Measurements from ENCODE around the gene NCKAP5. TPM values are rescaled to one million over a fixed set of nuclear protein-coding genes. Genes with fewer than 3 reads are reported as not detected.

Gene NCKAP5
- total and polyA plus RNA-seq, 2 donors (not counting 1 experiment from before 2014, with no cell fraction given) = not detected

- no peak overlapping the region for H3K27ac Mint-ChIP-seq
- no peaks in the 10 kb centered on the region for H3K79me2 ChIP-seq (ENCODE audit: control insufficient read depth, insufficient read depth, low read length)
- no peaks in the 10 kb centered on the region for H3K27me3 Mint-ChIP-seq
- H3K36me3 ChIP-seq (replicated peaks in 1 of 2; ENCODE audit: control extremely low read depth in 1 of 2, control insufficient read depth in 1 of 2, extremely low read depth in 1 of 2, insufficient read depth in 2 of 2, low read length in 1 of 2) = no peaks in the 10 kb centered on the region
- H3K9me3 ChIP-seq (ENCODE audit: control extremely low read depth in 1 of 3, control insufficient read depth in 2 of 3, insufficient read depth in 1 of 3, low read length in 2 of 3) = peaks cover 0 to 6% (median 0%) of the 10 kb centered on the region in 3 donors
- no peak for DNase-seq
- H3K27me3 ChIP-seq (replicated peaks in 1 of 4; ENCODE audit: control extremely low read depth in 1 of 4, control insufficient read depth in 3 of 4, insufficient read depth in 4 of 4, low read length in 3 of 4) = no peaks in the 10 kb centered on the region
- H3K4me2 ChIP-seq (replicated peaks; ENCODE audit: low read depth, low read length, poor library complexity, severe bottlenecking) = no peak overlapping the region
- ChIA-PET CTCF (no interaction called here), POLR2A (no interaction called here)
- peaks cover 3% of the 10 kb centered on the region for H3K9me3 Mint-ChIP-seq (ENCODE audit: insufficient read depth)
- intact Hi-C loops (cut with micrococcal nuclease) = no loop called here
- no peaks in the 10 kb centered on the region for H4K20me1 ChIP-seq (ENCODE audit: control insufficient read depth, insufficient read depth, low read length, poor library complexity, severe bottlenecking)
- H3K4me3 ChIP-seq (ENCODE audit: control extremely low read depth in 1 of 5, extremely low read depth in 1 of 5, insufficient read depth in 1 of 5, low read depth in 2 of 5, low read length in 4 of 5) = no peak overlapping the region
- H2AFZ ChIP-seq (ENCODE audit: insufficient read depth, low read depth, low read length, poor library complexity, severe bottlenecking) = no peak overlapping the region
- H3K4me1 ChIP-seq (ENCODE audit: control insufficient read depth in 2 of 2, insufficient read depth in 2 of 2, low read length in 2 of 2) = no peaks in the 10 kb centered on the region
- no peak for TF ChIP-seq EZH2 (IDR thresholded peaks at IDR 0.05; ENCODE audit: borderline replicate concordance, insufficient read depth, low read depth, low read length, poor library complexity, severe bottlenecking)
- no peak for ATAC-seq (ENCODE audit: low read depth)
- no peak overlapping the region for H3K27ac ChIP-seq (ENCODE audit: low read length in 2 of 2)
- no CpG with 5 or more reads among the region's 1 CpG for WGBS (ENCODE audit: insufficient coverage)
- H3K4me3 Mint-ChIP-seq = no peak overlapping the region
- H3K4me1 Mint-ChIP-seq = no peaks in the 10 kb centered on the region
- no peak overlapping the region for H3K9ac ChIP-seq (ENCODE audit: low read length)
Measured at GRCh38 chr2:133303150-133303549, 265.1 kb downstream of the NCKAP5 start.

- Histone ChIP-seq H3K27ac (ENCODE audit: low read length in 2 of 2) (no peak overlapping the region), H3K27me3 (replicated peaks in 1 of 4; ENCODE audit: control extremely low read depth in 1 of 4, control insufficient read depth in 3 of 4, insufficient read depth in 4 of 4, low read length in 3 of 4) (no peaks in the 10 kb centered on the region), H3K4me3 (ENCODE audit: control extremely low read depth in 1 of 5, extremely low read depth in 1 of 5, insufficient read depth in 1 of 5, low read depth in 2 of 5, low read length in 4 of 5) (no peak overlapping the region), H2AFZ (ENCODE audit: insufficient read depth, low read depth, low read length, poor library complexity, severe bottlenecking) (no peak overlapping the region), H4K20me1 (ENCODE audit: control insufficient read depth, insufficient read depth, low read length, poor library complexity, severe bottlenecking) (no peaks in the 10 kb centered on the region), H3K9ac (ENCODE audit: low read length) (no peak overlapping the region), H3K4me1 (ENCODE audit: control insufficient read depth in 2 of 2, insufficient read depth in 2 of 2, low read length in 2 of 2) (no peaks in the 10 kb centered on the region), H3K9me3 (ENCODE audit: control extremely low read depth in 1 of 3, control insufficient read depth in 2 of 3, insufficient read depth in 1 of 3, low read length in 2 of 3) (peaks cover 0 to 6% (median 0%) of the 10 kb centered on the region in 3 donors), H3K4me2 (replicated peaks; ENCODE audit: low read depth, low read length, poor library complexity, severe bottlenecking) (no peak overlapping the region), H3K79me2 (ENCODE audit: control insufficient read depth, insufficient read depth, low read length) (no peaks in the 10 kb centered on the region), H3K36me3 (replicated peaks in 1 of 2; ENCODE audit: control extremely low read depth in 1 of 2, control insufficient read depth in 1 of 2, extremely low read depth in 1 of 2, insufficient read depth in 2 of 2, low read length in 1 of 2) (no peaks in the 10 kb centered on the region)
- DNase-seq (no peak), ATAC-seq (ENCODE audit: low read depth) (no peak)
- Mint-ChIP-seq H3K4me3 (no peak overlapping the region), H3K4me1 (no peaks in the 10 kb centered on the region), H3K27me3 (no peaks in the 10 kb centered on the region), H3K9me3 (ENCODE audit: insufficient read depth) (no peaks in the 10 kb centered on the region), H3K27ac (no peak overlapping the region)
- intact Hi-C loops (cut with micrococcal nuclease) = no loop called here
- CTCF ChIA-PET = no interaction called here
- POLR2A ChIA-PET = no interaction called here
- TF ChIP-seq, protein P1, sequence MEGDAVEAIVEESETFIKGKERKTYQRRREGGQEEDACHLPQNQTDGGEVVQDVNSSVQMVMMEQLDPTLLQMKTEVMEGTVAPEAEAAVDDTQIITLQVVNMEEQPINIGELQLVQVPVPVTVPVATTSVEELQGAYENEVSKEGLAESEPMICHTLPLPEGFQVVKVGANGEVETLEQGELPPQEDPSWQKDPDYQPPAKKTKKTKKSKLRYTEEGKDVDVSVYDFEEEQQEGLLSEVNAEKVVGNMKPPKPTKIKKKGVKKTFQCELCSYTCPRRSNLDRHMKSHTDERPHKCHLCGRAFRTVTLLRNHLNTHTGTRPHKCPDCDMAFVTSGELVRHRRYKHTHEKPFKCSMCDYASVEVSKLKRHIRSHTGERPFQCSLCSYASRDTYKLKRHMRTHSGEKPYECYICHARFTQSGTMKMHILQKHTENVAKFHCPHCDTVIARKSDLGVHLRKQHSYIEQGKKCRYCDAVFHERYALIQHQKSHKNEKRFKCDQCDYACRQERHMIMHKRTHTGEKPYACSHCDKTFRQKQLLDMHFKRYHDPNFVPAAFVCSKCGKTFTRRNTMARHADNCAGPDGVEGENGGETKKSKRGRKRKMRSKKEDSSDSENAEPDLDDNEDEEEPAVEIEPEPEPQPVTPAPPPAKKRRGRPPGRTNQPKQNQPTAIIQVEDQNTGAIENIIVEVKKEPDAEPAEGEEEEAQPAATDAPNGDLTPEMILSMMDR (IDR thresholded peaks at IDR 0.05) = no peak
- TF ChIP-seq EZH2 (IDR thresholded peaks at IDR 0.05; ENCODE audit: borderline replicate concordance, insufficient read depth, low read depth, low read length, poor library complexity, severe bottlenecking) = no peak
Measured at GRCh38 chr2:133296401-133296800, 271.9 kb downstream of the NCKAP5 start.
